Measurements from ENCODE around the gene CLECL1. TPM values are rescaled to one million over a fixed set of nuclear protein-coding genes. Genes with fewer than 3 reads are reported as not detected.
"Not testable (repeated sequence)": the region's sequence is repeated elsewhere in the genome, so short reads cannot be mapped to it uniquely, and the experiment has no call there.

The CLECL1 gene
- total RNA-seq, 1 experiment from 2014 or later = not detected

DNA sequence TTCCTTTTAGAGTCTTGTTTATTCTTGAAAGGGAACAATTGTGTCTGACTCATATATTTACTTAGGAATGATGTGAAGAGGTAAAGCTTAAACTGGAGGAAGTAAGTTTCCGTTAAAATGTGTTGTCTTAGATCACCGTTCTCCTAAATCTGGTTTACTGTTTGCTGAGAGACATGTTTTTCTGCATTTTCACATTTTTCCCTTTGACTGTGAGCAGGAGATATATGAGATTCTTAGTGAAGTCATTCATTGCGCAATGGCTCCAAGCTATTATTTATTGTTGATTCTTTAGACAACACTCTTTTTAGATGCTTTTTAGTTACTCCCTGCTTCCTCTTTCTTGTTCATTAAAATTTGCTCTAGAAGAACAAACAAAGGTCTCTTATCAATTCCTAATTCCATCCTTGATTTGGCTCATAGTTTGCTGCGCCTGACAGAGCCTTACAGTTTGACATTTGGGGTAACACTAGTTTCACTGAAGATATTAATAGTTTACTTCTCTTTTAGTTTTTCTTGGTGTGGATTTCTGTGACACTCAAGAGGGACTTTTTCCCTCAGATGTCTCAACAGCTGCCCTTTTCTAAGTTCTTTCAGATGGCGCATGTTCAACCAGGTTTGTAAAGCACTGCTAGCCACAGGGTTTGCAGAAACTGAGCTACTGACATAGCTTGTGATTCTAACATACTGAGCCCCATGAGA, 11.4 kb downstream of the CLECL1 start:
- peak; percentile 56 for DNase-seq (ENCODE audit: low read depth)

DNA sequence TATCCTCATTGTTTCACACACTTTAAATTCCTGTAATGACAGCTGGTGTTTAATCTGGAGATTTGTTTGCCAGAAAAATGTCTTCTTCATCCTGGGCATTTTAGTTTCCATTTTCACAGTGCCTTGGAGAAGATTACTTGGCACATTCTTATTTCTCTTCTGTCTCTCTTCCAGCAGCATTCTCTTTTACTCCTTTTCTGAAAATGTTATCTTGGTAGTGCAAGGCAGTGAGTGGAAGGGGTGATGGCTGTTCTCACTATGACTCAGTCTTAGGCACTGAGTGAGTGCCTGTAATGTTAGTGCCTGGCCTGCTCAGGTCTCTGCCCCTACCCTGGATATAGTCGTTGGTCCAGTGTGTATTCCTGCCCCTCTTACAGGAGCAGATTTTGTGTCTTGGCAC, 13.1 kb downstream of the CLECL1 start:
- no peak for DNase-seq (ENCODE audit: low read depth)

DNA sequence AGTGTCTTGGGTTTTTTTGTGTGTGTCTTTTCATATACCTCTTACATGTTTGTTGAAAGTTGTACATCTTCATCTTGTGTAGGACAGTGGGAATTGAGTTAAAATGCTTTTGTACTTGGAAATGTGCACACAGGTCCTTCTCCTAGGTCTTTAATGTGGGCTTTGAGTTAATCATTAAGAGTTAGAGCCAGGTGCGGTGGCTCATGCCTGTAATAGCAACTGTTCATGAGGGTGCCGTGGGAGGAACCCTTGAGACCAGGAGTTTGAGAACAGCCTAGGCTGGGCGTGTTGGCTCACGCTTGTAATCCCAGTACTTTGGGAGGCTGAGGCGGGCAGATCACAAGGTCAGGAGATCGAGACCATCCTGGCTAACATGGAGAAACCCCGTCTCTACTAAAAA, 13.9 kb downstream of the CLECL1 start:
- no peak for DNase-seq (ENCODE audit: low read depth)

DNA sequence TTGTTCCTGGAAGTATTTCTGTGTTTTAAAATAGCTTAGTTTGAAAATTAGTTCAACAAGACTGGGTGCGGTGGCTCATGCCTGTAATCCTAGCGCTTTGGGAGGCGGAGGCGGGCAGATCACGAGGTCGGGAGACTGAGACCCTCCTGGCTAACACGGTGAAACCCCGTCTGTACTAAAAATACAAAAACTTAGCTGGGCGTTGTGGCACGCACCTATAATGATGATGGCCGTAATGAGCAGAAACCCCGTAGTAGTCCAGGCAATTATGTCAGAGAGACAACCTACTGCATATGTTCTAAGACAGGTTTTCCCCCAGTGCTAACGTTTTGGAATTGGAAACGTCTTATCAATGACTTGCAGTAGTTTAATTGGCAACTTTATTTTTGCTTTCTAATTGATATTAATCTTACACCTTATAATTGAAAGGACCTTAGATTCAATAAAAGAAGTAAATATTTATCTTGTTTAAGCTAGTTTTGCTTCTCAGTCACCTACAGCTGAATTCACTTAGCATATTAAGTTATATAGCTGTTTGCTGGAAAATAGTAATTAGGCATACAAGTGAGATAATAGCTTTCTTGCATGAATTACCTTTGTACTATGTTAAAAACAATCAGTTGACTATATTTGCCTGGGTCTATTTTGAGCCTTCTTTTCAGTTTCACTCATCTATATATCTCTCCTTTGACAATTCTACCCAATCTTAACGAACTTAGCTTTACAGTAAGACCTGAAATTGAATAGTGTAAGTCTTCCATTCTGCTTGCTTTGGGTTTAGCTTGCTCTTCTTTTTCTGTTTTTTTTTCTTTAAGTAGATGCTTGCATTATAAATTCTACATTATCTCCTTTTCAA, 15.6 kb downstream of the CLECL1 start:
- DNase-seq (ENCODE audit: low read depth) = no peak

DNA sequence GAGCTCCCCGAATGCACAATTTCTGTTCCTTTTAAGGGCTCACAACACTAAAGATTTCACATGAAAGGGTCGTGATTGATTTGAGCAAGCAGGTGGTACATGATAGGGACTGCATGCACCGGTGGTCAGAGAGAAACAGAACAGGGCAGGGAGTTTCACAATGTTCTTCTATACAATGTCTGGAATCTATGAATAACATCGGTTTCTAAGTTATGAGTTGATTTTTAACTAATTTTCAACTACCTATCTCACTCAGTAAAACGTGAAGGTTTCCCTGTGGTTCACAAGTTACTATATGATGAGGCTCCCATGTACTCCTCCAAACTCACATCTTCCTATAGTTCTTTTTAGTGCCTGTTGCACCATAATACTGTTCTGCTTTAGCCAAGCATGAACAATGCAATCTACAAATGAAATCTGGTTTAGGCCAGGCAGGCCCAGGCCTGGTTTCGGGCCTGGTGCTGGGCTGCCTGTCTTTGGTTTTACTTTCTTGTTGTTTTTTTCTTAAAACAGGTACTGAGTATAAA, 19.8 kb downstream of the CLECL1 start:
- not testable (repeated sequence) for DNase-seq (ENCODE audit: low read depth)

DNA sequence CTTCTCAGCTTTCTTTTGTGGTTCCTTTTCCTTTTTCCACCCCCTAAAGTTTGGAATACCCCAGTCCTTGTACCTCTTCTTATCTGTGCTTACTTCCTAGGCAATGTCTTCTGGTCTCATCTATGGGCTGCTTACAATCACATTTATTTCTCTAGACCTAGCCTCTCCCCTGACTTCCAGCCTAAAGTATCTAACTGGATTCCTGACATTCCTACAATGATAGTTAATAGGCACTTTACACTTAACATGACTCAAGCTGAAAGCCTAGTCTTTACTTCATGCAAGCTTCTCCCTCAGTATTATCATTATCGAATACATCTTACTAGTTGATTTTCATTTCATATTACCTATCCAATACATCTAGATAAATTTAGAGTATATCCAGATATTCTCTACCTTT, 21.2 kb downstream of the CLECL1 start:
- DNase-seq (ENCODE audit: low read depth) = peak; percentile 4

DNA sequence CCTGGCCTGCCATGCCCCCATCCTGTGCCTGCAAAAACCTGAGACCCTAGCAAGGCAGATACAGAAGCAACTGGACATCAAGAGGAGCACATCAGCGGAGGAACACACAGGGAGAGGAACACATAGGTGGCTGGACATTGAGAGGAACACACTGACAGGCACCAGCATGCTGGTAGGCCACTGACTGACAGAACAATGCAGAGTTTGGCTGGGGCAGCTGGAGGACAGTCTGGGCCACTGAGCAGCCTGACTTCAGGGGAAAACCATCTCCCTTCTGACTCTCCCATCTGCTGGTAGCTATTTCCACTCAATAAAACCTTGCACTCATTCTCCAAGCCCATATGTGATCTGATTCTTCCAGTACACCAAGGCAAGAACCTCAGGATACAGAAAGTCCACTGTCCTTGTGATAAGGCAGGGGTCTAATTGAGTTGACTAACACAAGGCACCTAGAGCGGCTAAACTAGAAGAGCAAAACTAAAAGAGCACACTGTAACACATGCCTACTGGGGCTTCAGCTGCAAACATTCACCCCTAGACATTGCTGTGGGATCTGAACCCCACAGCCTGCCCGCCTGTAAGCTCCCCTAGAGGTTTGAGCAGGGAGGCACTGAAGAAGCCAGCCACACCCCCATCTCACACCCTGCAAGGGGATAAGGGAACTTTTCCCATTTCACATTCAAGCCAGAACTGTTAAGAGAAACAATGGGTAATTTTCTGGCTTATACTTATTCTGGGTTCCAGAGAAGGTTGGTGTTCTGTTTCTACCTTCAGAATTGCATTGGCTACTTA, 22.1 kb downstream of the CLECL1 start:
- DNase-seq (ENCODE audit: low read depth) = no peak

DNA sequence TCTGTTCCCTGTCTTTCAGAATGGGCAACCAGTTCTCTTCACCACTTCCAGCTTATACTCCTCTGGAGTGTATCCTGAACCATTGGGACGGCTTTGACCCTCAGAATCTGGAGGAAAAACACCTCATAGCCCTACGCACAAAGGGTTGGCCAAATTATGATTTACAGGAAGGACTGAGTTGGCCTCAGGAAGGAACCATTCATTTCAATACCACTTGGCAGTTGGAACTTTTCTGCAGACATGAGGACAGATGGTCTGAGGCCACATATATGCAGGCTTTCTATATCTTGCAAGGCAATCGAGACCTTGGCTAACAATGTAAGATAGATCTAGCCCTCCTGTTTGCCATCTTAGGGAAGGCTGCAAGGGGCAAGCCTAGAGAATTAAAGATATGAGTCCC, 24.0 kb downstream of the CLECL1 start:
- no peak for DNase-seq (ENCODE audit: low read depth)

DNA sequence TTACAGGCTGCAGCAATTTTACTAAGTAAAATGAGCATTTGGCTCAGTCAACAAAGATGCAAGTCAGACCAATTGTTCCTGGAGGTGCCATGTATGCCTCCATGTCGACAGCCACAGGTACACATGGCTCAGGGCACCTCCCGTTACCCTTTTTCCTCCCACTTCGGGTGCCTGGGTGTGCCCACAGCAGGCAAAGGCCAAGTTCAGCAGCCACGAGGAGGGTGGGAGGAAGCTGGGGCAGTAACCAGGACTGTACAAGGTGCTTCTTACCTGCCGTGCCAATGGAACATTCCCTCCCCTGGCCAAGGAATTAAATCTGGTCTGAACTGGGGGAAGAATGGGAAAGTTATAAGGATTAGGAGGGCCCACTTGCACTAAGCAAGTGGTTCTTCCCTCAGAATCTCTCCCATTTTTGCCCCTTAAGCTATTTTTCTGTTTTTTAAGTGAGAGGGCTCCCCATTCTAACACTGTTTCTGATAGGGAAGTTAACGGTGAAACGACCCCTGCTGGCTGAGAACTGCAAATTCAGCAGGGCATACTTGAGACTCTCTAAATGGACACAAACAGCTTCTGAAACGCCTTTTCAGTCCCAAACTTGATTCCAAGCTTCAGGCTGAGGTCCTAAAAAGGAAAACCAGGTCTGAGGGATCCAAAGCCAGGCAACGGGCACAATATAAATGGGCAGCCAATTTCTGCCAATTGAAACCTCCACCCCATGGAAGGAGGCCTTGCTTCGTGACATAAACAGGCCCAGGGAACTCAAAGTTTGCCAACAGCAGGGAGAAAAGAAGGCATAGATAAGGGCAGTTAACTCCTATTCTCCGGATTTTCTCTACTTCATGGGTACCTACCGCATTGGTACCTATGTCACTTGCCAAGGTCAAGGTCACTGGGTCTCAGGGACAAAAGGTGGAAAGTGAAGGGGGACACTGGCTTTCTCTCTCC, 24.8 kb downstream of the CLECL1 start:
- peak; percentile 52 for DNase-seq (ENCODE audit: low read depth)

DNA sequence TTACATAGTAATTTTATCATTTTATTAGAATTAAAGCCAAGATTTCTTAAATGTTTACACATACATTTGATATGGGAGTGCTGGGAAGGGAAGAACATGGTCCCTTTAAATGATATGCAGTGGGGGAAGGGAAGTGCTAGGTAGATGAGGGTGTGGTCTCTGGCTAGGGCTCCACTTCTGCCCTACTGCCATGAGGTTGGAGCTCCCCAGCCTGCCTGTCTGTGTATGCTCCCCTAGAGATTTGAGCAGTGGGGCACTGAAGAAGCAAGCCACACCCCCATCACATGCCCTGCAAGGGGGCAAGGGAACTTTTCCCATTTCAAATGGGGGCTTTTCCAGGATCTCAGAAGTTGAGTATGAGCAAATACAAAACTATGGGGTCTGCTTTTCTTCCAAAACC, 25.5 kb downstream of the CLECL1 start:
- DNase-seq (ENCODE audit: low read depth) = no peak

DNA sequence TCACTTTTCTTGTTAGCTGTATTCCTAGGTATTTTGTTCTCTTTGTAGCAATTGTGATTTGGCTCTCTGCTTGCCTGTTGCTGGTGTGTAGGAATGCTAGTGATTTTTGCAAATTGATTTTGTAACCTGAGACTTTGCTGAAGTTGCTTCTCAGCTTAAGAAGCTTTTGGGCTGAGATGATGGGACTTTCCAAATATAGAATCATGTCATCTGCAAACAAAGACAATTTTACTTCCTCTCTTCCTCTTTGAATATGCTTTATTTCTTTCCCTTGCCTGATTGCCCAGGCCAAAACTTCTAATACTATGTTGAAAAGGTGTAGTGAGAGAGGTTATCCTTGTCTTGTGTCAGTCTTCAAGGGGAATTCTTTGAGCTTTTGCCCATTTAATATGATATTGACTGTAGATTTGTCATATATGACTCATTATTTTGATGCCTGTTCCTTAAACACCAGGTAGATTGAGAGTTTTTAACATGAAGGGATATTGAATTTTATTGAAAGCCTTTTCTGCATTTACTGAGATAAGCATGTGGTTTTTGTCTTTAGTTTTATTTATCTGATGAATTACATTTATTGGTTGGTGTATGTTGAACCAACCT, 26.7 kb downstream of the CLECL1 start:
- no peak for DNase-seq (ENCODE audit: low read depth)

DNA sequence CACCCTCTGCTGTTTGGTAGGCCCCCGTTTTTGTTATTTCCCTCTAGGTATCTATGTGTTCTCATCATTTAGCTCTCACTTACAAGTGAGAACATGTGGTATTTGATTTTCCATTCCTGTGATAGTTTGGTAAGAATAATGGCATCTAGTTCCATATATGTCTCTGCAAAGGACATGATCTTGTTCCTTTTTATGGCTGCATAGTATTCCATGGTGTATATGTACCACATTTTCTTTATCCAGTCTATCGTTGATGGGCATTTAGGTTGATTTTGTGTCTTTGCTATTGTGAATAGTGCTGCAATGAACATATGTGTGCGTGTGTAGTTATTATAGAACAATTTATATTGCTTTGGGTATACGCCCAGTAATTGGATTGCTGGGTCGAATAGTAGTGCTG, 28.3 kb downstream of the CLECL1 start:
- DNase-seq (ENCODE audit: low read depth) = not testable (repeated sequence)

DNA sequence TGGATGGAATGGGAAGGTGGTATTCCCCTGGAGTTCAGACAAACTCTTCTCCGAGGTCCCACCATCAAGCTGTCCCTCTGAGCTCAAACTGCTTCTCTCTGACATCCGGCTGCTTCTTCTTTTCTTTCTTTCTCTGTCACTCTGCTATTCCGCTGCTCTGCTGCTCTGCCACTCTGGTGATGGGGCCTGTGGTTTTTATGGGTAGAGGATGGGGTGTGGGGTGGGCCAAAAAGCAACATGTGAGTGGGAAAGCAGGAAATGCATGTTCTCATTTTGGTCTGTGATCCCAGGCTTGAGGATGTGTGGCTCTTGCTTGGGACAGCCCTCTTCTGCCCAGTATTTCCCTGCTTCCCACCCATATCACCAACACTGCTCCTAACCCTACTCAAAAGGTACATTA, 30.6 kb downstream of the CLECL1 start:
- DNase-seq (ENCODE audit: low read depth) = no peak

DNA sequence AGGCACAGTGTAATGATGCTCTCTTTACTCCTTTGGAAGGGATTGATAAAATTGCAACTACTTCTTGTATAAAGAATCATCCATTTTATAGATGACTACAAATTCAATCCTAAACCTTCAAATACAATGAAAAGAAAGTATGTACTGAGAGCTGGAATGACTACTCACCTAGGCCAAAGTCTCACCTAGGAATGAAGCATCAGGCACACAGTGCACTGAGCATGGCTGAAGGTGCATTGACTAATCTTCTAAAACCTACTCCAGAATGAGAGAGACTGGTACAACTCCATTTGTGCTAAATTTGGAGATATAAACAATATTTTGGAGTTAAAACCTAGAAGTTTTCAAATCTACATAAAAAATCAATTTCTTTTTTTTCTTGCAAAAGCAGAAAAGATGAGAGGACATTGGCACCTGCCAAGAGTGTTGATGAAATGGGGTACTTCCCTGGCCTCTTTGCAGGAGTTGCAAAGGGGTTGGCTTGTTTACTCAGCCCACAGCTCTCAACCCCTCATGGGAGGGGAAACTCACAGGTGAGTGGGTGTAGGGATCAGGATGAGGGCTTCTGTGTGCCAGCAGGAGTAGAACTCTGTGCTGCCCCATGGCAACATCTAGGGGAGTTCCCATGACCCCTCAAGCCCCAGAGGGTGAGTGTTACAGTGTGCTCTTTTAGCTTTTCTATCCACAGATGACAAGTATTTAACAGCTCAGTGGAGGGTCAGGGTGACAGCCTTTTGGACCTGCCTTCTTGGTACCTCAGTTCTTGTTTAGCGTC, 31.3 kb downstream of the CLECL1 start:
- DNase-seq (ENCODE audit: low read depth) = no peak

DNA sequence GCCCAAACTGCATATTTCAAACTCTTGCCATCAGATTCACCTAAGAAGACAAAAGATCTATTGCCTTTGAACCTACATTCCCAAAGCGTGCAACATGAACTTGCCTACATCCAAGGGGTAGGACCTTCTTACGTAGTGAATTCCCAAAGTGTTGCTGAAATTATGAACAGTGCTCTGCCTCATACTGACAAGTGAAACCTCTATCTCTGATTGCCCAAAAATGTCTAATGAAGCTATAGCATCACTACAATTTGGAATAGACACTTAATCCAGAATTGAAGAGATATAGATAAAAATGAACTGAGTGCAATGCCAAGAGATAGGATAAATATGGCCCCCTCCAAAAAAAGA, 32.3 kb downstream of the CLECL1 start:
- no peak for DNase-seq (ENCODE audit: low read depth)

DNA sequence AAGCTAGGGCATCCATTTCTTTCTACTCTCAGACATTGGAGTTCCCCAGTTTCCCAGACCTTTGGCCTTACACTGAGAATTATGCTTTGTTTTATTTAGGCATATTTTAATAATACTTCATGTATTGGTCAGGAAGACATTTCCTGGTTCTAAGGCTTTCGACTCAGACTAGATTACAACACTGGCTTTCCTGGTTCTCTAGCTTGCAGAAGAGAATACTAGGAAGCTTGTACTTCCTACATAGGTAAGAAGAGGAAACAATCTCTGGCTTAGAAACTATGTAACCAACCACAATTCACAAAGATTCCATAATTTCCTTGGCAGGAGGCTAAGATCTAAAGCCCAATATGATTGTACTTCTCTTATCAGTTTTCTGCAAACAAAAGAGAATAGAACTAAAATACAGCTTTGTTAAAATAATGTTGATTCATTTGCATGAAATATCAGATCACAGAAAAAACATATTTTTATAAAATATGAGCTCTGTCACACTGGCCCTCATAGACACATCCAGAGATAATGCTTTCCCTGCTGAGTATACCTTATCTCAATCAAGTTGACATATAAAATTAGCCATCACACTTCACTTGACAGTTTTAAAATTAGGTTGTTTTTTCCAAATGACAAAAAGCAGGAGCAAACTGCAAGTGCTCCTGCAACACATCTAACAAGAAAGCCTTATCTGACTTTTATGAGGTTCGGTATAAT, 32.8 kb downstream of the CLECL1 start:
- DNase-seq (ENCODE audit: low read depth) = no peak

DNA sequence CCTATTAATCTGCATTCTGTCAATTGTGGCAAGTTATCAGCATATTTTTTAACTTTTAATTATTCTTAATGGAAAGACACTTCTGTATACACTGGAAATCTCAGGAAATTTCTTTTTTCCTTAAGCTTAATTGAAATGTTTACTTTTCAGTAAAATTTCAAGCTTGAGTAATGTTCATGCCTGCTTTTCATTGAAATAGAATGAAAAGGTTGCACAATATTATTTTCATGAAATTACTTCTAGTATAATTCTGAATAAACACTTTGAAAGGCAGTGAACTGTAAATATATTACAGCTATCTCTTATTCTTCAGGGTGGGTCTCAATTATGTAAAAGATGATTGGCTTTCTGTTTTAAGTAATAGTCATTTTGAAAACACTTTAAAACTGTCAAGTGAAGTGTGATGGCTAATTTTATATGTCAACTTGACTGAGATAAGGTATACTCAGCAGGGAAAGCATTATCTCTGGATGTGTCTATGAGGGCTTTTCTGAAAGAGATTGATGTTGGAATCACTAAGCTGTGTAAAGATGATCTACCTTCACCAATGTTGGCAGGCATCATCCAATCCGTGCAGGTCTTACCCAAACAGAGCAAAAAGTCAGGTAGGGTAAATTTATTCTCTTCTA, 33.5 kb downstream of the CLECL1 start:
- no peak for DNase-seq (ENCODE audit: low read depth)

DNA sequence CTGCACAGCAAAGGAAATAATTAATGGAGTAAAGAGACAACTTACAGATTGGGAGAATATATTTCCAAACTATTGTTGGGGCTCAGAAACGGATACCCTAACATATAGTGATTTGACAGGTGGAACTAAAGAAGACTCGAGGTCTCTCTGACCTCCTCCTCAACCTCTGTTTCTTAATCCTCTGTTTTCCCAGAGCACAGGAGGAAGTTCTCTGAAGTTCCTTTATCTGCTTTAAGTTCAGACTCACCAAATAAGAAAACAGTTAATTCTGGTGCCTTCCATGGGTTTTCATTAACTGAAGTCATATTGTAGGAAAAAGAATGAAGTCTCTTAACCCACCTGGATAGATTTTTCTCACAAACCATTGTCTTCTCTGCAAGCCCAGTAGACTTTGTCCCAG, 34.2 kb downstream of the CLECL1 start:
- no peak for DNase-seq (ENCODE audit: low read depth)

DNA sequence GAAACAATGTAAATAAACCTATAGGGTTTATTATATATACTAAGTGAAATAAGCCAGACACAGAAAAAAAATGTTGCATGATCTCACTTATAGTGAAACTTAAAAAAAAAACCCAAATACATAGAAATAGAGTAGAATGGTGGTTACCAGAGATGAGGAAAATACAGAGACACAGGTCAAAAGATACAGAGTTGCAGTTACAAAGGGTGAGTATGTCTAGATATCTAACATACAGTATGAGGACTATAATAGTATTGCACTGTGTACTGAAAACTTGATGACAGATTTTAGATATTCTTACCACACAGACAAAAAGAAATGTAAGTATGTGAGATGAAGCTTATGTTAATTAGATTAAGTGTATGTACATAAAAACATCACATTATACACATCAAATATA, 35.3 kb downstream of the CLECL1 start:
- DNase-seq (ENCODE audit: low read depth) = no peak
